PC-9 (cell line): ENCODE data around the gene NID1. TPM values are rescaled to one million over a fixed set of nuclear protein-coding genes. Genes with fewer than 3 reads are reported as not detected.
"Not testable (repeated sequence)": the region's sequence is repeated elsewhere in the genome, so short reads cannot be mapped to it uniquely, and the experiment has no call there.

Experiments used
- BruUV-seq: library from RNA; stranded (reverse); fragments of 400-500 nt; replicated peaks from 2 replicates; lab custom pipeline; 2021; lab: Mats Ljungman, UMichigan
- CTCF ChIA-PET: fragments of 300-600 bp; sonication (Branson Sonifier 250); formaldehyde crosslinking; loops from one replicate; lab custom pipeline; 2022; ENCODE audit warnings: antibody characterized with exemption; lab: Charles Lee
- POLR2A ChIA-PET: fragments of 300-600 bp; sonication (Branson Sonifier 250); formaldehyde crosslinking; loops from one replicate; lab custom pipeline; 2022; ENCODE audit warnings: antibody characterized with exemption; ENCODE audit not compliant: unreplicated experiment; lab: Charles Lee
- DNase-seq, 2 experiments: peaks; one replicate each; pipeline versions ENCODE4 v3.0.0 to v3.0.0-alpha.2; 2015 to 2022; ENCODE audit warnings: mixed read lengths in 1 of 2
- H2AFZ ChIP-seq: fragments of 200-600 bp; sonication (generic); 2 replicates; pipeline ENCODE4 v1.8.1; 2017; ENCODE audit warnings: antibody characterized with exemption
- H3F3A ChIP-seq: fragments of 200-600 bp; sonication (generic); 2 replicates; pipeline ENCODE4 v1.8.1; 2017; ENCODE audit warnings: antibody characterized with exemption, mild to moderate bottlenecking, low read depth; ENCODE audit not compliant: insufficient read depth
- H3K27ac ChIP-seq: fragments of 200-600 bp; sonication (generic); 2 replicates; pipeline ENCODE4 v1.6.1; 2016; ENCODE audit warnings: mixed run types
- H3K27me3 ChIP-seq: fragments of 200-600 bp; sonication (generic); 2 replicates; pipeline ENCODE4 v1.6.1; 2016; ENCODE audit warnings: low read depth, mixed run types; ENCODE audit not compliant: insufficient read depth
- H3K36me3 ChIP-seq: fragments of 200-600 bp; sonication (generic); 2 replicates; pipeline ENCODE4 v1.6.1; 2016; ENCODE audit warnings: low read depth, mixed run types
- H3K4me1 ChIP-seq: fragments of 200-600 bp; sonication (generic); replicated peaks from 2 replicates; pipeline ENCODE4 v1.6.1; 2016; ENCODE audit warnings: mixed run types; ENCODE audit not compliant: insufficient read depth
- H3K4me2 ChIP-seq: fragments of 200-600 bp; sonication (generic); 2 replicates; pipeline ENCODE4 v1.6.1; 2017; ENCODE audit warnings: mixed run types
- H3K4me3 ChIP-seq: fragments of 200-600 bp; sonication (generic); 2 replicates; pipeline ENCODE4 v1.6.1; 2016; ENCODE audit warnings: mixed run types
- H3K79me2 ChIP-seq: fragments of 200-600 bp; sonication (generic); 2 replicates; pipeline ENCODE4 v1.6.1; 2017; ENCODE audit warnings: low read depth, mixed run types
- H3K9me2 ChIP-seq: fragments of 200-600 bp; sonication (generic); 2 replicates; pipeline ENCODE4 v1.8.1; 2017; ENCODE audit warnings: mild to moderate bottlenecking; ENCODE audit not compliant: insufficient read depth
- H3K9me3 ChIP-seq: fragments of 200-600 bp; sonication (generic); 2 replicates; pipeline ENCODE4 v1.8.1; 2016; ENCODE audit warnings: low read depth; ENCODE audit not compliant: insufficient read depth
- H4K20me1 ChIP-seq: fragments of 200-600 bp; sonication (generic); 2 replicates; pipeline ENCODE4 v1.8.1; 2017; ENCODE audit not compliant: insufficient read depth
- EZH2 ChIP-seq: fragments of 200-600 bp; sonication (generic); IDR thresholded peaks from 2 replicates; pipeline ENCODE4 v1.8.0; 2017; ENCODE audit warnings: antibody characterized with exemption, low read depth
- intact Hi-C: fragments of 100-400 bp; cut with micrococcal nuclease; formaldehyde crosslinking; loops from one replicate; pipeline ENCODE4 v1.10.0; 2022; ENCODE audit not compliant: unreplicated experiment
- total RNA-seq: library from RNA; stranded (reverse); gene quantifications from 2 replicates; pipeline ENCODE4 v1.2.3, GENCODE V29; 2021
- TF ChIP-seq, protein P1 (sequence below): fragments of 200-600 bp; sonication (generic); conservative IDR thresholded peaks from 2 replicates; pipeline ENCODE4 v1.6.1; 2017; ENCODE audit warnings: mixed run types, antibody characterized with exemption, mild to moderate bottlenecking, moderate library complexity

The NID1 gene
- total RNA-seq, 1 experiment from 2014 or later = not detected

- TF ChIP-seq EZH2 = no peak
- TF ChIP-seq, protein P1, sequence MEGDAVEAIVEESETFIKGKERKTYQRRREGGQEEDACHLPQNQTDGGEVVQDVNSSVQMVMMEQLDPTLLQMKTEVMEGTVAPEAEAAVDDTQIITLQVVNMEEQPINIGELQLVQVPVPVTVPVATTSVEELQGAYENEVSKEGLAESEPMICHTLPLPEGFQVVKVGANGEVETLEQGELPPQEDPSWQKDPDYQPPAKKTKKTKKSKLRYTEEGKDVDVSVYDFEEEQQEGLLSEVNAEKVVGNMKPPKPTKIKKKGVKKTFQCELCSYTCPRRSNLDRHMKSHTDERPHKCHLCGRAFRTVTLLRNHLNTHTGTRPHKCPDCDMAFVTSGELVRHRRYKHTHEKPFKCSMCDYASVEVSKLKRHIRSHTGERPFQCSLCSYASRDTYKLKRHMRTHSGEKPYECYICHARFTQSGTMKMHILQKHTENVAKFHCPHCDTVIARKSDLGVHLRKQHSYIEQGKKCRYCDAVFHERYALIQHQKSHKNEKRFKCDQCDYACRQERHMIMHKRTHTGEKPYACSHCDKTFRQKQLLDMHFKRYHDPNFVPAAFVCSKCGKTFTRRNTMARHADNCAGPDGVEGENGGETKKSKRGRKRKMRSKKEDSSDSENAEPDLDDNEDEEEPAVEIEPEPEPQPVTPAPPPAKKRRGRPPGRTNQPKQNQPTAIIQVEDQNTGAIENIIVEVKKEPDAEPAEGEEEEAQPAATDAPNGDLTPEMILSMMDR = no peak
- H3K4me2 ChIP-seq = peak overlapping the region; percentile 41
- CTCF ChIA-PET = interaction anchor here (0.6 to 1.4 kb wide), 2 partner anchors 38 to 98 kb away, joined by 3 to 4 read pairs; no protein-coding TSS in a partner anchor
These were observed 55.0 kb downstream of the NID1 start for GRCh38 chr1:236009857-236010256.

DNA sequence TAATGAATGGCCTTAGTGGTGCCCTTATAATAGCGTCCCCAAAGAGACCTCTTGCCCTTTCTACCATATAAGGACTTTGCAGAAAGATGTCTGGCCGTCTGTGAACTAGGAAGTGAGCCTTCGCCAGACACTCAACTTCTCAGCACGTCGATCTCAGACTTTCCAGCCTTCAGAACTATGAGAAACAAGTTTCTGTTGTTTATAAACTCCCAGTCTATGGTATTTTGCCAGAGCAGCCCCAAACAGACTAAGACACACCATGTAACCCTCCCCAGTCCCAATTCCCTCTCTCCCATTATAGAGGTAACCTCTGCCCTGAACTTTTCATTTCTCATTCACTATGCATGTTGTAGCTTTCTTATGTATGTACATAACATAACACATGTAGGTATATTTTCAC, 55.7 kb downstream of the NID1 start:
- TF ChIP-seq EZH2 = no peak
- TF ChIP-seq, protein P1 = no peak
- Histone ChIP-seq H3K27ac (peak overlapping the region; percentile 26; the same call in 1 of the 2 replicates), H3K9me3 (no peaks in the 10 kb centered on the region), H3K4me2 (0 out of 2 replicates have a peak overlapping the region, but pooled peaks have one; percentile 41), H3K79me2 (no peaks in the 10 kb centered on the region), H2AFZ (no peak overlapping the region), H3K27me3 (no peaks in the 10 kb centered on the region), H3K9me2 (no peaks in the 10 kb centered on the region), H3K4me1 (peaks cover 16% of the 10 kb centered on the region), H3F3A (peaks cover 7% of the 10 kb centered on the region; the same call in 1 of the 2 replicates), H3K4me3 (no peak overlapping the region), H4K20me1 (no peaks in the 10 kb centered on the region), H3K36me3 (no peaks in the 10 kb centered on the region)
- ChIA-PET CTCF (no interaction called here), POLR2A (no interaction called here)
- no TSS peak for BruUV-seq
- no peak for DNase-seq
- intact Hi-C loops = no loop called here

More at GRCh38 chr1:236009857-236010256, 55.0 kb downstream of the NID1 start:
- Histone ChIP-seq H3K79me2 (no peaks in the 10 kb centered on the region), H3K4me3 (no peak overlapping the region), H3K27ac (peak overlapping the region; percentile 26), H3K27me3 (no peaks in the 10 kb centered on the region), H2AFZ (no peak overlapping the region; the same call in 1 of the 2 replicates), H3K36me3 (no peaks in the 10 kb centered on the region), H3K9me2 (no peaks in the 10 kb centered on the region), H4K20me1 (no peaks in the 10 kb centered on the region), H3K4me1 (peaks cover 16% of the 10 kb centered on the region), H3F3A (peaks cover 7% of the 10 kb centered on the region; the same call in 1 of the 2 replicates), H3K9me3 (no peaks in the 10 kb centered on the region)
- no TSS peak for BruUV-seq
- intact Hi-C loops = no loop called here
- peak in 1 of 2 experiments; percentile 75 for DNase-seq
- POLR2A ChIA-PET = no interaction called here

DNA sequence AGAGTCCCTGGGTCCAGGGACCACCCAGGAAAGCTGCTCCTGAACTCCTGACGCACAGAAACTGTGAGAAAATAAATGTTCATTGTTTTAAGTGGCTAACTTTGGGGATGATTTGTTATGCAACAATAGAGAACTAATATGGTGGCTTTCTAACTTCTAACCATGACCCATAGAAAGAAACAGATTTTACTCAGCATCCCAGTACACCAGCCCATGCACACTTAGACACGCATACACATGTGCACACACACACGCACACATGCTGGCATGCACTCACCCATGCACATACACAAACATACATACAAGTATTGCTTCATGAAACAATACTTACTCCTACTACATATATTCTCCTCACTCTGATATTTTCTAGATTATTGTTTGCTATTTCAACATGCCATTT, 57.1 kb downstream of the NID1 start:
- H4K20me1 ChIP-seq = no peaks in the 10 kb centered on the region
- H3K27me3 ChIP-seq = no peaks in the 10 kb centered on the region
- H3K9me3 ChIP-seq = no peaks in the 10 kb centered on the region
- H3K4me1 ChIP-seq = peaks cover 16% of the 10 kb centered on the region
- H3K4me3 ChIP-seq = no peak overlapping the region
- no peak overlapping the region for H3K27ac ChIP-seq
- DNase-seq = no peak
- no peaks in the 10 kb centered on the region for H3K9me2 ChIP-seq
- no peaks in the 10 kb centered on the region for H3K36me3 ChIP-seq
- CTCF ChIA-PET = no interaction called here
- intact Hi-C loops = no loop called here
- H3K4me2 ChIP-seq = no peak overlapping the region
- no peak for TF ChIP-seq EZH2
- TF ChIP-seq, protein P1 = no peak
- BruUV-seq = no TSS peak
- peaks cover 7% of the 10 kb centered on the region; the same call in 1 of the 2 replicates for H3F3A ChIP-seq
- H2AFZ ChIP-seq = no peak overlapping the region
- POLR2A ChIA-PET = no interaction called here
- H3K79me2 ChIP-seq = no peaks in the 10 kb centered on the region

GRCh38 chr1:236003058-236003457, 61.8 kb downstream of the NID1 start:
- H4K20me1 ChIP-seq, POLR2A ChIA-PET, H3K4me2 ChIP-seq, H3K9me3 ChIP-seq, H3K27ac ChIP-seq, DNase-seq, H2AFZ ChIP-seq, CTCF ChIA-PET, H3K79me2 ChIP-seq, H3K27me3 ChIP-seq, H3K4me3 ChIP-seq, H3K9me2 ChIP-seq, H3K36me3 ChIP-seq, BruUV-seq, intact Hi-C loops: not testable (repeated sequence)
- H3F3A ChIP-seq = peaks cover 13% of the 10 kb centered on the region; the same call in 1 of the 2 replicates
- H3K4me1 ChIP-seq = peaks cover 27% of the 10 kb centered on the region
